OCI-LY1 (cell line): ENCODE data around the gene PRTFDC1.

Source experiments
- EZH2 ChIP-seq: fragments of 200-600 bp; sonication (generic), shearing (Covaris generic); IDR thresholded peaks from 2 replicates; pipeline ENCODE4 v1.8.0; 2017; ENCODE audit warnings: borderline replicate concordance, mixed run types, mild to moderate bottlenecking, antibody characterized with exemption, low read length, moderate library complexity, mixed read lengths
- TF ChIP-seq, protein P1 (sequence below): fragments of 200-600 bp; sonication (generic), shearing (Covaris generic); IDR thresholded peaks from 2 replicates; pipeline ENCODE4 v1.5.1; 2017; ENCODE audit warnings: mild to moderate bottlenecking, antibody characterized with exemption, low read length, moderate library complexity, mixed read lengths

GRCh38 chr10:24951201-24952142 is 934 bp downstream of the PRTFDC1 start:
- TF ChIP-seq EZH2 = no peak
- TF ChIP-seq, protein P1, sequence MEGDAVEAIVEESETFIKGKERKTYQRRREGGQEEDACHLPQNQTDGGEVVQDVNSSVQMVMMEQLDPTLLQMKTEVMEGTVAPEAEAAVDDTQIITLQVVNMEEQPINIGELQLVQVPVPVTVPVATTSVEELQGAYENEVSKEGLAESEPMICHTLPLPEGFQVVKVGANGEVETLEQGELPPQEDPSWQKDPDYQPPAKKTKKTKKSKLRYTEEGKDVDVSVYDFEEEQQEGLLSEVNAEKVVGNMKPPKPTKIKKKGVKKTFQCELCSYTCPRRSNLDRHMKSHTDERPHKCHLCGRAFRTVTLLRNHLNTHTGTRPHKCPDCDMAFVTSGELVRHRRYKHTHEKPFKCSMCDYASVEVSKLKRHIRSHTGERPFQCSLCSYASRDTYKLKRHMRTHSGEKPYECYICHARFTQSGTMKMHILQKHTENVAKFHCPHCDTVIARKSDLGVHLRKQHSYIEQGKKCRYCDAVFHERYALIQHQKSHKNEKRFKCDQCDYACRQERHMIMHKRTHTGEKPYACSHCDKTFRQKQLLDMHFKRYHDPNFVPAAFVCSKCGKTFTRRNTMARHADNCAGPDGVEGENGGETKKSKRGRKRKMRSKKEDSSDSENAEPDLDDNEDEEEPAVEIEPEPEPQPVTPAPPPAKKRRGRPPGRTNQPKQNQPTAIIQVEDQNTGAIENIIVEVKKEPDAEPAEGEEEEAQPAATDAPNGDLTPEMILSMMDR = no peak
